ENCODE measurements around the gene ABCC2. TPM values are rescaled to one million over a fixed set of nuclear protein-coding genes. Genes with fewer than 3 reads are reported as not detected.

The ABCC2 gene
- total and polyA plus RNA-seq, 2 donors (not counting 1 experiment from before 2014, with no cell fraction given): 4.2 to 7.0 TPM

DNA sequence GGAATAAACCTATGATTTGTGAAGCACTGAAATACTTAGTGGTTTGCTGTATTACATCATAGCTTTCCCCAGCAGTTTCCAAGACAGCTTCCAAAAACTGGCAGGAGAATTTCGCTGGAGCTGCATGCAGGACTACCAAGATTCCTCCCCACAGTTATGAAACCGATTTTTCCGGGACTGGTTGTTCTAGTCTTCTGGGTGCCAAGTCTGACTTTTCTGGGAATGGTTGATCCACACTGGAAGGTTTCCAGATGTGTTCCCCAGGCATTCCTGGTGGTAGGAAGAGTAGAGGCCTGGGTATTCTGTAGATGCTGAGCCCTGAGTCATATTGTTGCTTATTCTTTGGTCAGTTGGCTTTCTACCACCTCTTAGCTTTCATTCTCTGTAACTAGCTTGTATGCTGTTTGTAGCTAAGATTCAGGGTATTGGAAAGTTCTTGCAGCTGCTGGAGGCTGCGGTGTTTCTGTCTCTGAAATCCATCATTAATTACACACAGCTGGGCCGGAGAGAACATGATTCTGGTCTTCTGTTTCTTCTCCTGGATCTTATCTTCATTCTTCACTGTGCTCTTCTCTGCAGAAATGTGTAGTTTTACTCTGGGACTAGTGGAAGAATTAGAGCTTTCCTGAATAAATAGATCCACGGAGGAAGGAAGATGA, 6.3 kb downstream of the ABCC2 start:
- H3K4me2 ChIP-seq (replicated peaks; ENCODE audit: low read depth, low read length, poor library complexity, severe bottlenecking): no peak overlapping the region
- H3K4me1 ChIP-seq (ENCODE audit: control insufficient read depth in 2 of 2, insufficient read depth in 2 of 2, low read length in 2 of 2): no peaks in the 10 kb centered on the region
- H3K9me3 Mint-ChIP-seq (ENCODE audit: insufficient read depth): peaks cover 3% of the 10 kb centered on the region
- H3K27ac ChIP-seq (ENCODE audit: low read length in 2 of 2): no peak overlapping the region
- TF ChIP-seq CTCF (IDR thresholded peaks at IDR 0.05) (no peak), EZH2 (IDR thresholded peaks at IDR 0.05; ENCODE audit: borderline replicate concordance, insufficient read depth, low read depth, low read length, poor library complexity, severe bottlenecking) (no peak)
- H2AFZ ChIP-seq (ENCODE audit: insufficient read depth, low read depth, low read length, poor library complexity, severe bottlenecking): no peak overlapping the region
- ChIA-PET CTCF (no interaction called here), POLR2A (no interaction called here)
- no peak for DNase-seq
- H3K27me3 ChIP-seq (replicated peaks in 1 of 4; ENCODE audit: control extremely low read depth in 1 of 4, control insufficient read depth in 3 of 4, insufficient read depth in 4 of 4, low read length in 3 of 4): no peaks in the 10 kb centered on the region
- no peaks in the 10 kb centered on the region for H3K9me3 ChIP-seq (ENCODE audit: control extremely low read depth in 1 of 3, control insufficient read depth in 2 of 3, insufficient read depth in 1 of 3, low read length in 2 of 3)
- 67% methylated on average over 3 of the region's 6 CpGs for WGBS (ENCODE audit: insufficient coverage)
- H3K27me3 Mint-ChIP-seq: no peaks in the 10 kb centered on the region
- H3K79me2 ChIP-seq (ENCODE audit: control insufficient read depth, insufficient read depth, low read length): no peaks in the 10 kb centered on the region
- peaks cover 0 to 1% of the 10 kb centered on the region in 2 experiments for H3K36me3 ChIP-seq (replicated peaks in 1 of 2; ENCODE audit: control extremely low read depth in 1 of 2, control insufficient read depth in 1 of 2, extremely low read depth in 1 of 2, insufficient read depth in 2 of 2, low read length in 1 of 2)
- no peak overlapping the region for H3K4me3 Mint-ChIP-seq
- no peak overlapping the region for H3K27ac Mint-ChIP-seq
- H3K4me1 Mint-ChIP-seq: no peaks in the 10 kb centered on the region
- H4K20me1 ChIP-seq (ENCODE audit: control insufficient read depth, insufficient read depth, low read length, poor library complexity, severe bottlenecking): no peaks in the 10 kb centered on the region
- no peak for ATAC-seq (ENCODE audit: low read depth)
- intact Hi-C loops (cut with micrococcal nuclease): no loop called here
- no peak overlapping the region for H3K9ac ChIP-seq (ENCODE audit: low read length)
- H3K4me3 ChIP-seq (ENCODE audit: control extremely low read depth in 1 of 5, extremely low read depth in 1 of 5, insufficient read depth in 1 of 5, low read depth in 2 of 5, low read length in 4 of 5): no peak overlapping the region

GRCh38 chr10:99791831-99792230, 9.4 kb downstream of the ABCC2 start:
- intact Hi-C loops (cut with micrococcal nuclease): no loop called here
- ChIA-PET CTCF (interaction anchor here (1.4 kb wide), 1 partner anchor 12 kb away, joined by 3 read pairs; no protein-coding TSS in a partner anchor), POLR2A (no interaction called here)
- no peaks in the 10 kb centered on the region for H3K27me3 ChIP-seq (replicated peaks in 1 of 4; ENCODE audit: control extremely low read depth in 1 of 4, control insufficient read depth in 3 of 4, insufficient read depth in 4 of 4, low read length in 3 of 4)
- H3K27ac ChIP-seq (ENCODE audit: low read length in 2 of 2): no peak overlapping the region
- H3K9me3 ChIP-seq (ENCODE audit: control extremely low read depth in 1 of 3, control insufficient read depth in 2 of 3, insufficient read depth in 1 of 3, low read length in 2 of 3): no peaks in the 10 kb centered on the region
- Mint-ChIP-seq H3K27me3 (no peaks in the 10 kb centered on the region), H3K4me1 (no peaks in the 10 kb centered on the region), H3K9me3 (ENCODE audit: insufficient read depth) (peaks cover 3% of the 10 kb centered on the region), H3K4me3 (no peak overlapping the region), H3K27ac (no peak overlapping the region)
- DNase-seq (no peak), ATAC-seq (ENCODE audit: low read depth) (no peak)
- H3K4me2 ChIP-seq (replicated peaks; ENCODE audit: low read depth, low read length, poor library complexity, severe bottlenecking): no peak overlapping the region
- no peaks in the 10 kb centered on the region for H3K4me1 ChIP-seq (ENCODE audit: control insufficient read depth in 2 of 2, insufficient read depth in 2 of 2, low read length in 2 of 2)
- H4K20me1 ChIP-seq (ENCODE audit: control insufficient read depth, insufficient read depth, low read length, poor library complexity, severe bottlenecking): no peaks in the 10 kb centered on the region
- no peak for TF ChIP-seq CTCF (IDR thresholded peaks at IDR 0.05)
- TF ChIP-seq EZH2 (IDR thresholded peaks at IDR 0.05; ENCODE audit: borderline replicate concordance, insufficient read depth, low read depth, low read length, poor library complexity, severe bottlenecking): no peak
- H3K36me3 ChIP-seq (replicated peaks in 1 of 2; ENCODE audit: control extremely low read depth in 1 of 2, control insufficient read depth in 1 of 2, extremely low read depth in 1 of 2, insufficient read depth in 2 of 2, low read length in 1 of 2): no peaks in the 10 kb centered on the region
- H3K9ac ChIP-seq (ENCODE audit: low read length): no peak overlapping the region
- no peak overlapping the region for H3K4me3 ChIP-seq (ENCODE audit: control extremely low read depth in 1 of 5, extremely low read depth in 1 of 5, insufficient read depth in 1 of 5, low read depth in 2 of 5, low read length in 4 of 5)
- WGBS (ENCODE audit: insufficient coverage): no CpG with 5 or more reads among the region's 3 CpGs
- no peak overlapping the region for H2AFZ ChIP-seq (ENCODE audit: insufficient read depth, low read depth, low read length, poor library complexity, severe bottlenecking)
- H3K79me2 ChIP-seq (ENCODE audit: control insufficient read depth, insufficient read depth, low read length): no peaks in the 10 kb centered on the region
